GM18502 (cell line): ENCODE data around the gene AIMP1.
"Not testable (repeated sequence)": the region's sequence is repeated elsewhere in the genome, so short reads cannot be mapped to it uniquely, and the experiment has no call there.

Experiments
- ATAC-seq: cut with Tn5 transposase; IDR thresholded peaks from one replicate; pipeline ENCODE4 v1.9.1; 2021; ENCODE audit warnings: mild to moderate bottlenecking; ENCODE audit not compliant: unreplicated experiment, poor library complexity

Gene AIMP1

GRCh38 chr4:106398898-106399297 lies 82.5 kb downstream of the AIMP1 start:
- ATAC-seq, result not testable (repeated sequence)
